Measurements from ENCODE around the gene CDC20. TPM values are rescaled to one million over a fixed set of nuclear protein-coding genes. Genes with fewer than 3 reads are reported as not detected.

The CDC20 gene
- polyA plus RNA-seq, 3 donors: 0.08 to 0.10 TPM; not detected in 1

GRCh38 chr1:43312663-43313515, 45.9 kb upstream of the CDC20 start:
- H3K36me3 ChIP-seq (replicated peaks in 1 of 2; ENCODE audit: control insufficient read depth in 1 of 2, insufficient read depth in 2 of 2, low read length in 2 of 2): no peaks in the 10 kb centered on the region
- H3K79me2 ChIP-seq (ENCODE audit: insufficient read depth, low read length): no peaks in the 10 kb centered on the region
- 92% methylated on average over 21 of the region's 24 CpGs for WGBS (ENCODE audit: insufficient coverage)
- H3K27ac ChIP-seq (ENCODE audit: low read depth in 1 of 2, low read length in 2 of 2): no peak overlapping the region
- Mint-ChIP-seq H3K4me3 (no peak overlapping the region), H3K27me3 (ENCODE audit: low read depth in 3 of 3) (peaks cover 1 to 4% (median 2%) of the 10 kb centered on the region in 3 donors), H3K9me3 (no peaks in the 10 kb centered on the region), H3K4me1 (peaks cover 7% of the 10 kb centered on the region), H3K36me3 (no peaks in the 10 kb centered on the region), H3K27ac (no peak overlapping the region)
- peaks cover 0 to 2% of the 10 kb centered on the region in 2 donors for H3K4me1 ChIP-seq (ENCODE audit: control insufficient read depth in 1 of 2, insufficient read depth in 2 of 2, low read length in 2 of 2)
- no peak overlapping the region for H2AFZ ChIP-seq (ENCODE audit: insufficient read depth, low read depth, low read length, poor library complexity, severe bottlenecking)
- no peak overlapping the region for H3K9ac ChIP-seq (ENCODE audit: insufficient read depth, low read length, poor library complexity, severe bottlenecking)
- no peaks in the 10 kb centered on the region for H3K9me3 ChIP-seq (replicated peaks in 1 of 2; ENCODE audit: control insufficient read depth in 1 of 2, insufficient read depth in 1 of 2, low read length in 2 of 2)
- H4K20me1 ChIP-seq (ENCODE audit: insufficient read depth, low read length): no peaks in the 10 kb centered on the region
- H3K27me3 ChIP-seq (ENCODE audit: control insufficient read depth in 2 of 2, insufficient read depth in 2 of 2, low read length in 2 of 2): no peaks in the 10 kb centered on the region
- TF ChIP-seq CTCF (IDR thresholded peaks at IDR 0.05): no peak
- intact Hi-C loops (cut with micrococcal nuclease): no loop called here
- no peak overlapping the region for H3K4me3 ChIP-seq (replicated peaks in 1 of 3; ENCODE audit: low read depth in 2 of 3, low read length in 3 of 3)
- DNase-seq: no peak
- no peak overlapping the region for H3K4me2 ChIP-seq (replicated peaks; ENCODE audit: extremely low read depth, low read length, poor library complexity, severe bottlenecking)

- H3K9me3 ChIP-seq (replicated peaks in 1 of 2; ENCODE audit: control insufficient read depth in 1 of 2, insufficient read depth in 1 of 2, low read length in 2 of 2): no peaks in the 10 kb centered on the region
- intact Hi-C loops (cut with micrococcal nuclease): no loop called here
- peaks cover 0 to 2% of the 10 kb centered on the region in 2 donors for H3K4me1 ChIP-seq (ENCODE audit: control insufficient read depth in 1 of 2, insufficient read depth in 2 of 2, low read length in 2 of 2)
- Mint-ChIP-seq H3K27ac (no peak overlapping the region), H3K4me3 (no peak overlapping the region), H3K9me3 (no peaks in the 10 kb centered on the region), H3K36me3 (no peaks in the 10 kb centered on the region), H3K27me3 (ENCODE audit: low read depth in 3 of 3) (peaks cover 1 to 4% (median 2%) of the 10 kb centered on the region in 3 donors), H3K4me1 (peaks cover 7% of the 10 kb centered on the region)
- H3K27ac ChIP-seq (ENCODE audit: low read depth in 1 of 2, low read length in 2 of 2): no peak overlapping the region
- no peak overlapping the region for H3K9ac ChIP-seq (ENCODE audit: insufficient read depth, low read length, poor library complexity, severe bottlenecking)
- H3K36me3 ChIP-seq (replicated peaks in 1 of 2; ENCODE audit: control insufficient read depth in 1 of 2, insufficient read depth in 2 of 2, low read length in 2 of 2): no peaks in the 10 kb centered on the region
- no peak overlapping the region for H3K4me2 ChIP-seq (replicated peaks; ENCODE audit: extremely low read depth, low read length, poor library complexity, severe bottlenecking)
- H3K27me3 ChIP-seq (ENCODE audit: control insufficient read depth in 2 of 2, insufficient read depth in 2 of 2, low read length in 2 of 2): no peaks in the 10 kb centered on the region
- WGBS (ENCODE audit: insufficient coverage): 96% methylated on average over 6 of the region's 10 CpGs
- H3K4me3 ChIP-seq (replicated peaks in 1 of 3; ENCODE audit: low read depth in 2 of 3, low read length in 3 of 3): no peak overlapping the region
- no peak for DNase-seq
- no peaks in the 10 kb centered on the region for H4K20me1 ChIP-seq (ENCODE audit: insufficient read depth, low read length)
- no peak for TF ChIP-seq CTCF (IDR thresholded peaks at IDR 0.05)
- no peaks in the 10 kb centered on the region for H3K79me2 ChIP-seq (ENCODE audit: insufficient read depth, low read length)
- H2AFZ ChIP-seq (ENCODE audit: insufficient read depth, low read depth, low read length, poor library complexity, severe bottlenecking): no peak overlapping the region
These were observed 45.0 kb upstream of the CDC20 start for GRCh38 chr1:43313771-43314170.
